DMS53 (cell line): Measurements from ENCODE around the gene PLCG1.
"Not testable (repeated sequence)": the region's sequence is repeated elsewhere in the genome, so short reads cannot be mapped to it uniquely, and the experiment has no call there.

Experiments
- DNase-seq: peaks from one replicate; lab custom pipeline; 2025; lab: John Stamatoyannopoulos, UW

PLCG1 gene

DNA sequence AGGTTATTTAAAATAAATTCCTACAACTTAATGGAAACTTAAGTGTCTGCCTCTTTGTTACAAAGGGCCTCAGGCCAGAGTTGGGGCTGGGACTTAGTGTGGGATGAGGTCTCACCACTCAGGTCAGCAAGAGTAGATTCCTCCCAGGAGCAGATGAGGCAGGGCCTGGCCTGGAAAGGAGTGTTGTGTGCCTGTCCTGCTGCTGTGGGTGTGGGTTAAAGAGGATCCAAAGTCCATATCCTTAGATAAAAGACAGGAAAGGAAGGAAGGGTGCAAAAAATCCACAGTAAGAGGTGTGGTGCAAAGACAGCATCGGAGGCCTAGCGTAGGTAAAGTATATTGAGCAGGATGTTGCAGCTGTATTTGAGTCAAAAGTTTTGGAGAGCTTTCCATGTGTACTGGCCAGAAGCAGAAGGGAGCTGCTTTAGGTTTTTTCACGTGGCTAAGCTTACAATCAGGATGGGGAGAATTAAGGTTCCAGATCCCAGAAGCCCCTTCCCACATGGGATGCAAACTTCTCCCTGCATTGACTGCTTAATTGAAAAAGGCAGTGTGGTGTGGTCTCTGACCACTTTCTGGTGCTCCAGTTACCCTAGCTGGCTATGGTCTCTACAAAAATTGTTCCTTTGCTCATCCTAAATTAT lies 12.8 kb upstream of the PLCG1 start:
- no peak for DNase-seq

DNA sequence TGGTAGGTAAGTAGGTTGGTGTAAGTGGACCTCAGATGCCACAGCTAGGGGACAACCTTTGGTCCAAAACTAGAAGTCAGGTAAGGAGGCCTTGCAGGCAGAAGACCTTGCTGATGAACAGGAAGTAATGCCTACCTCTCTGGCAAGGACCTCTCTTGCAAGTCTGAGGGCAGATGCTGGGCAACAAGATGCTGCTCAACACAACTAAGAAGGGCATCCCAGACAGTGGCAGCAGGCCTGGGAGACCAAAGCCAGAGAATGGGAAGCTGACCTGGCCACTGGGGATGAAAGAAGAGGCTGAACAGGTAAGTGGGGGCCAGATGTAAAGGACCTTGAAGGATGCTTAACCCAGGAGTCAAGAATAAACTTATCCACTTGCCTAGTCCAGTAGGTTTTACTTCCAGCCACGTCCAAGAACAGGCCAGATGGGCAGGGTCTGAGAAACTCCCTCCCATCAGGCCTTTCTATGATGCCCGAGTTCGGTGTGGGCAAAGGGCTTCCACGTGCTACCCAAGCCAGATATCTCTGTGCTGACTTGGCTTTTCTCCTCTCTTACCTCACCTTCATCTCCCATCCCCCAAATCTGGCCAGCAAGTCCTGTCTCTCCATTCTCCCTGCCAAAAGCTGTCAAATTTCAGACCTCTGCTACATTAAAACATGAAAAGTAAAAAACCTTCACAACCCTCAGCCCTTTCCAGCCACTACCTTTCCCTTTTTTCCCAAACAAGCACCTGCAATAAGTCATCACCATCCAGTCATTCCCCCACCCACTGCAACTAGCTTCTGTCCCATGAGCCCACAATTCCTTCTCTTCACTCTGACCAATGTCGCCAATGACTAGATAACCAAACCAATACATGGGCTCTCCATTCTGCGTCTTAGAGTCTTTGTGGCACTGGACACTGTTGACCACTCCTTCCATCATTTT lies 11.5 kb upstream of the PLCG1 start:
- DNase-seq: no peak

DNA sequence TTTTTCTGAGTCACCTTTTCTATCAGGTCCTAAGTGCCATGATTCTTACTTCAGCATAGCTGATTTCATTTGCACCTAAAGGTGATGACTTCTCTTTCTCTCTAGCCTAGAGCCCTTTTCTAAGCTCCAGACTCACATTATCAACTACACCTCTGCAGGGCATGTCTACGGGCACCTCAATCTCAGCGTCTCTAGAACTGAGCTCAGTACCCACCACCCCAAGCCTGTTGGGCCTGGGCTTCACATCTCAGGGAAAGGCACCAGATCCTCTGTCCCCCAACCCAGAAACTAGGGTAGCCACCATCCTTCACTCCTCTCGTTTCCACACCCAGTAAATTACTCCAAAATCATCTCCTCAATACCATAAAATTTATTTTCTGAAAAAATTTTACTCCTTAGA lies 10.6 kb upstream of the PLCG1 start:
- DNase-seq: no peak

DNA sequence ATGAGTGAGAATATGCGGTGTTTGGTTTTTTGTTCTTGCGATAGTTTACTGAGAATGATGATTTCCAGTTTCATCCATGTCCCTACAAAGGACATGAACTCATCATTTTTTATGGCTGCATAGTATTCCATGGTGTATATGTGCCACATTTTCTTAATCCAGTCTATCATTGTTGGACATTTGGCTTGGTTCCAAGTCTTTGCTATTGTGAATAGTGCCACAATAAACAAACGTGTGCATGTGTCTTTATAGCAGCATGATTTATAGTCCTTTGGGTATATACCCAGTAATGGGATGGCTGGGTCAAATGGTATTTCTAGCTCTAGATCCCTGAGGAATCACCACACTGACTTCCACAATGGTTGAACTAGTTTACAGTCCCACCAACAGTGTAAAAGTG lies 9.0 kb upstream of the PLCG1 start:
- DNase-seq: not testable (repeated sequence)

DNA sequence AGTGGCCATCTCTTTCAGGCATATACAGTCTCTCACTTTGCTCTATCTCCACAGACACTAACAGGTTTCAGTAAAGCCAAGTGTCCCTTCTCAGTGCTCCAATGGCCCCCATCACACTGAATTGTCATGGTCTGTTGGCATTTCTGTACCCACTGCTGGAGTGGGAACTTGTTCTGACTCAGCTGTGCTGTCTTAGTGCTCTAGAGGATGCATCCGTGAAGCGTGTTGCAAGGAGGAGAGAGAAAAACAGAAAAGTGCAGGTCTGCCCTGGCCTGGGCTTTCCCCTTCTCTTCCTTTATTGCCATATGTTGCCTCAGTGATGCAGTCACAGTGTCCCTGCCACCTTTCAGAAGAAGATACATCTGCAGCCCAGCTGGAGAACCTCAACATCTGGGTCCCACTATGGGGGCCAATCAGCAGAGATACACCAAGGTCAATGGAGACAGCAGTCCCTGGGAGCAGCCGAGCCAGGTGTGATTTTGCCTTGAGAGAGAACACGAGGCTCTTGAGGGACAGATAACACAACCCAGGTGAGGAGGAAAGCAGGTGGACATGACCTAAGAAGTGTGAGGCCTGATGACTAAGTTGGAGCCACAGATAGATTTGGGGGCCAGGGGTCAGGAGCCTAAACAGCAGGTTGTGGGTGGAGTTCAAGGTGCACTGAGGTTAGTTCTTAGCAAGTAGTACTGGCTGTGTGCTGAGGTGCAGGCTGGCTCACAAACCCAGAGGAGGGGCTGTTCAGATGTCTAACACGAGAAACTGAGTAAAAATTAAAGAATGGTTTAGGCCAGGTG lies 5.6 kb upstream of the PLCG1 start:
- DNase-seq: no peak

DNA sequence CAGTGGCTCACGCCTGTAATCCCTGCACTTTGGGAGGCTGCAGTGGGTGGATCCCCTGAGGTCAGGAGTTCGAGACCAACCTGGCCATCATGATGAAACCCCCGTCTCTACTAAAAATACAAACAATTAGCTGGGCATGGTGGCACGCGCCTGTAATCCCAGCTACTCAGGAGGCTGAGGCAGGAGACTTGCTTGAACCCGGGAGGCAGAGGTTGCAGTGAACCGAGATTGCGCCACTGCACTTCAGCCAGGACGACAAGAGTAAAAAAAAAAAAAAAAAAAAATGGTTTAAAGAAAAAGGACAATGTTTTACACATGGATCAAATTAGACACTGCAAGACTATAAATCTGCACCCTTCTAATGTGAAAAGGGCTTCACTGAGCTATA lies 5.0 kb upstream of the PLCG1 start:
- not testable (repeated sequence) for DNase-seq

DNA sequence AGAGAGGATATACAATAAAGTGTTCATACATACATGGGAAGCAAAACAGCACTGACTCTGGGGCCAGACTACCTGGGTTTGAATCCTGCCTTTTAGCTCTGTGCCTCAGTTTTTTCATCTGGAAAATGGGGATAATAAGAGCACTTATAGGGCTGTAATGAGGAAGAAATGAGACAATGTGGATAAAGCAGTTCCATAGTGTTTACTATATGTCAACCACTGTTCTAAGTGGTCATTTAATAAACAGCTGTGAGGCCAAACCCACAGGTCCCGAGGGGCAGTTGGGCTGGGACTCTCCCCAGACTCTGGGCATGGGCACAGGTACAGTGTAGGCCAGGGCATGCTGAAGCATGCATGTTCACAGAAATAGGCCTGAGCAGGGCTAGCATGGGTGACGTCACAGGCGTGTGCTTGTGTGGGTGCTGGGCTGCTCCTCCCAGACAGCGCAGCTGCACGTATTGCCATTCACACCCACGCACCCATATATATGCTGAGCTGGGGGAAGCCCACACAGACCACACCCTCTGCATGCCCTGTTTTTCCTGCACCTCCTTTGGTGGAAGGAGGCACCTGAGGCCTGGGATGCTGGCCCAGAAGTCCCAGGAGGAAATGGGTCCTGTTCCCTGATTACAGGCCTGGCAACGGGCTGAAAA lies 3.5 kb upstream of the PLCG1 start:
- no peak for DNase-seq

DNA sequence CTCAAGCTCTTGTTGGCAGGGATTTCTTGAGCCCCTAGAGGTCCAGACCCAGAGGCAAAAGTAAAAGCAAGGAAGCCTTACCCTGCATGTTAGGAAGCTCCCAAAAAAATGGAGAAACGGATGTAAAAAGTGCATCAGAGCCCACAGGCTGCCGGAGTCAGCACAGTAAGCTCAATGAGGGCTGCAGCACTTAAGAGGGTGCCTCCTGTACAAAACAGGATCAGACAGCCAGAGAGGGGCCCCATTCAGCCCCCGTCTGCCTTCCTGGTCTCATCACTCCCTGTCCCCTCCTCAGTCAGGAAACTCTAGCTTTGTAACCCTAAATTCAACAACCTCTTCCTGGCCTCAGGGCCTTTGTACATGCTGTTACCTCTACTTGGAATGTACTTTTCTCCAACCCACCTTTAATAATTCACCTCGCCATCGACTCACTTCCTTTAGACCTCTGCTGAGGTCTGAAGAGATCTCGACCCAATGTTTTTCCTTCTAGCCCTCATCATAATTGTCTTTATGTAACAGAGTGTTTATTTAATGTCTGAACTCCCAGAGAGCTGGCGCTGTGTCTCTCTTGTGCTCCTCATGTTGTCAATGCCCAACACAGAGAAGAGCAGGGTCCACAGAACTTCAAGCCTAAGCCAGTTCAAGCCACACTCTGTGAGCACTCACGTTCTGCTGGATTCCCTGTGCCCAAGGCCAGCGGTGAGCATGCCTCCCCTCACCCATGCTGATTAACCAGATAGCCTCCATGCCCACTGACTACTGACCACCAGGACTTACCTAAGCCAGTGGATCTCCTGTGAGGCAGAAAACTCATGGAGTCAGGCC lies 2.8 kb upstream of the PLCG1 start:
- no peak for DNase-seq

DNA sequence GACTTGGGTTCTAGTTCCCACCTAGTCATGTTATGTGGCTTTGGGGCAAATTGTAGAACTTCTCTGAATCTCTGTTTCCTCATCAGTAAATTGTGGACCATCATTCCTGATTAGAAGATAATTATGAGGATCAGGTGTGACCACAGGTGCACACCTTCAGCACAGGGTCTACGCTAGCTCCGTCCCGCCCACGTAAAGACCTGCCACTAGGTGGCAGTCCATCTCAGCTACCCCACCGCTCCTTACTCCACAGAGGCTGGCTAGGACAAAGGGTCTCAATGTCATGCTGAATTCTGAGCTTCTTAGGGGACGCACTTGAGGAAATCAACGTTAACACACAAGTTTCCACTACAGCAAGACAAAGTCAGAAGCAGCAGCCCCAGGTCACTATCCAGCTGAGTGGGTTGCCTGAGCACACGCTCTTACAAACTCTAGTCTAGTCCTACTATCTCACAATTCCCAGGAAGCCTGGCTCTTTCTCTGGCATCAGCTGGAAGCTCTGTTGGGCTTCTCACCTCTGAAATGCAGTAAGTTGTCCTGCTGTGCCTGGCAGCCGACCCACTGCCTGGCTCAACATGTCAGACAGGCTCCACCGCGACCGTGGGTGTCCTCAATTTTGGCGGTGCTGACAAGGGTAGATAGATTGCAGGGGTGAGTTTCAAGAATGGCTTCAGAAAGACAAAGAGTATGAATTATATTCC lies 2.0 kb upstream of the PLCG1 start:
- peak; percentile 76 for DNase-seq

DNA sequence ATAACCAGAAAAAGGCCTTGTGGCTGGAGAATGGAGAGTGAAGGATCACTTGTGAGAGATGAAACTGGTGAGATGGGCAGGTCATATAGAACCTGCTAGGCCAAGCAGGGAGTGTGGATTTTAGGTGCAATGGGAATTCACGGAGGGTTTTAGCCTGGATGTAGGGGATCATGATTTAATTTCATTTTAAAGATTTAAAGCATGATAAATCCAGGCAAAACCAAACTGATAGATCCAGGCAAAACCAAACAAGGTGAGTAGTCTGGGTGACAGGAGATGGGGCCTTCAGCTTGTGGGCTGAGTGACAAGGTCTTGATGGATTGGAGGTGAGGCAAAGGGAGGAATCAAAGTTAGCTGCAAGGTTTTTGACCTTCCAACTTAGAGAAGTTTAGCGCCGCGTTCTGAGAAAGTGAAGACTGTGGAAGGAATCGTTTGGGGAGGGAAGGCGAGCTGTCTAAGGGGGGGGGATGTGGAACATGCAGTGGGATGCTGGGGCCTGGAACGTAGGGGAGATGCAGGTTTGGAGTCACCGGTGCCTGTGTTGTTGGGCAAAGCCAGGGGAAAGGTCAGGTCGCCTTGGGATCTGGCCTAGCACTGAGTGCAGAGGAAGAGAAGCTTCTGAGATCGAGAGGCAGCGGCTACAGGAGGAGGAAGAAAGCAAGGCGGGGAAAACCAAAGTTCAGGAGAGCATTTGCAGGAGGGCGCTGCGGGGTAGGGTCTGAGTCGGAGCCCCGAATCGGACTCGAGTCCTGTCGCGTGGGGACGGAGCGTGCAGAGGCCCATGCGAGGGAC lies 1.3 kb upstream of the PLCG1 start:
- DNase-seq: peak; percentile 32

DNA sequence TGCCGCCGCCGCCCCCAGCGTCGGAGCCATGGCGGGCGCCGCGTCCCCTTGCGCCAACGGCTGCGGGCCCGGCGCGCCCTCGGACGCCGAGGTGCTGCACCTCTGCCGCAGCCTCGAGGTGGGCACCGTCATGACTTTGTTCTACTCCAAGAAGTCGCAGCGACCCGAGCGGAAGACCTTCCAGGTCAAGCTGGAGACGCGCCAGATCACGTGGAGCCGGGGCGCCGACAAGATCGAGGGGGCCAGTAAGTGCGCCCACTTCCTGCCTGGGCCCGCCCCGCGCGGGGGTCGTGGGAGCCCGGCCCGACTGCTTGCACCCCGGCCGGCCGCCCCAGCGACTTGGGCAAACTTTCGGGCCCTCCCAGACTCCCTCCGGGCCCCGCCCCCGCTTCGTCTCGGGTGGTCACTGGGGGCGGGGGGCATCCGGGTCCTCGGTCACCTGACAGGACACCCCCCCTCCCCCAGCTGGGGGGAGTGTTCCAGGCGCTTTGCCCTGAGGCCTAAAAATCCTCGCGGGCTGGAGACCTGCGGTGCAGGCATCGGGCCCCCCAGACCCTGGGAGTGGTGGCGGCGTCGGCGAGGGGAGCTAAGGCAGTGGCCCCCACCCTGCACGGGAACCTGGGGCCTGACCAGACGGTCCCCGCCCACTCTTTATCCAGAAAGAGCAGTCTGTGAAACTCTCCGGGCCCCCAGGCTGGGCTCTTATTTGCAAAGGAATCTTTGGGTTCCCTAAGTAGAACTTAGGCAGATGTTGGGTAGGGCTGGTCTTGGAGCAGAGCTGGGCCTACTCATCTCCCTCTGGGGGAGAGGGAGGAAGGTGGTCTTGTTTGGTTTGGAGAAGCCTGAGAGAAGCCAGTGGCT lies 501 bp downstream of the PLCG1 start:
- DNase-seq: peak; percentile 73

DNA sequence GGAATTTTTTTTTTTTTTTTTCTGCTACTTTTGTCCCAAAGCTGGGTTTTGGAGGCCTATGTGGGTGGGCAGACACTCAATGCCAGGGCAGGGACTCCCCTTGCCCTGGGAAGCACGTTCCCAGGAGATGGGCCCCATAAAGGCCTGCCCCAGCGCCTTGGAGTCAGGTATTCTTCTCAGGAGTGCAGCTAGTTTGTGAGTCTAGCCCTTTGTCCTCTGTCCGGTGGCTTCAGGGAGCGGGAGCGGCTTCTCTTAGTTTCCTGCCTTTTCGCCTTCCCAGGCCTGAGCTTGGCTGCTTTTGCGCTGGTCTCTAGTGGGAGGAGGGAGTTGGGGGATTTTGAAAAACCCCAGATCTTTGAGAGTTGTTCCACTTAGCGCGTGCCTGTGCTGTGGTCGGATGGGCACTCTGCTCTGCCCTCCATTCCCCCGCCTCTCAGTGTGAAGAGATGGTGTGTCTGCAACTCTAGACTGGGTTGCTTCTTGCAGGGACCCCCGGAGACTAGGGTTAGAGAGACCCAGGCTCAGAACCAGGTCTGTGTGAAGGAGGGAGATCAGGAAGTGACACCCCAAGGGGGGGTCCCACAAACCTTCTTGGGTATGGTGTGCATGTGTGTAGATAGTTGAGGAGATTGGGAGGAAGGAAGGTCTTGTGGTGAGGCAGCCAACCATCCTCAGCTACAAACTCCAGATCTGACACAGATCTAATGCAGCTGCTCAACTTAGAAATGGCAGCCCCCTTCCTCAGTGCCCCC lies 1.3 kb downstream of the PLCG1 start:
- peak; percentile 25 for DNase-seq

DNA sequence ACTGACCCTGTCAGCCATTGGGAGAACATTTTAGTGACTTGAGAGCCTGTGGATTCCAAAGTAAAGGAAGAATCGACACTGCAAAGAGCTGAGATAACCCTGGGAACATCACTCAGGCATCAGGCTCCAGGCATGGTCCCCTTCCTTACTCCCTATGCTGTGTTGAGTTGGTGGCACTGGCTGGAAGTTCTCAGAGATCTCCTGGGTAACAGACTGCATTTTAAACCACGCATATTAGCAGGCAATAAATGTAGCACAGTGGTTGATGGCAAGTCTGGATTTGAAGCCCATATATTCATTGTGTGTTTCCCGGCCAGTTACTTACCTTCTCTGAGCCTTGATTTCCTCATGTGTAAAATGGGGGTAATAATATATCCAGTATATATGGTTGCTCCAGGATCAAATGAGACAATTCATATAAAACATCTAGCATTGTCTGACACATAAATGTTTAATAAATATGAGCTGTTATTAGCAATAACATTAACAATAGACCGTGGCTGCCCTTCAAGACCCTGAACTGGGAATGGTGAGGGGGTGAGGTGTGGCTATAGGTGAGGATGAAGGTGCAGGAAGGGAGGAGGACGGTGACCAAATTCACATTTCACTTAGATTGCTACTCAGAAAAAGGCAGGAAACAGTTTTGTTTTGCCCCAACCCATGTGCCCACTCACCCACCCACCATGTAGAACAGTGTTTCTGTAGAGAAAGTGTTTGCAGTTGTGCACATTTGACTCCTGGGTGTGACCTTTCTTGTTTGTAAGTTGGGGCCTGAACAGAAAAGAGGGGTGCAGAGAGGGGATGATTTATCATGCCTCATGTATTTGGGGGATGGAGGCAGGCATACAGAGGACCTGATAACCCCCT lies 2.1 kb downstream of the PLCG1 start:
- no peak for DNase-seq

DNA sequence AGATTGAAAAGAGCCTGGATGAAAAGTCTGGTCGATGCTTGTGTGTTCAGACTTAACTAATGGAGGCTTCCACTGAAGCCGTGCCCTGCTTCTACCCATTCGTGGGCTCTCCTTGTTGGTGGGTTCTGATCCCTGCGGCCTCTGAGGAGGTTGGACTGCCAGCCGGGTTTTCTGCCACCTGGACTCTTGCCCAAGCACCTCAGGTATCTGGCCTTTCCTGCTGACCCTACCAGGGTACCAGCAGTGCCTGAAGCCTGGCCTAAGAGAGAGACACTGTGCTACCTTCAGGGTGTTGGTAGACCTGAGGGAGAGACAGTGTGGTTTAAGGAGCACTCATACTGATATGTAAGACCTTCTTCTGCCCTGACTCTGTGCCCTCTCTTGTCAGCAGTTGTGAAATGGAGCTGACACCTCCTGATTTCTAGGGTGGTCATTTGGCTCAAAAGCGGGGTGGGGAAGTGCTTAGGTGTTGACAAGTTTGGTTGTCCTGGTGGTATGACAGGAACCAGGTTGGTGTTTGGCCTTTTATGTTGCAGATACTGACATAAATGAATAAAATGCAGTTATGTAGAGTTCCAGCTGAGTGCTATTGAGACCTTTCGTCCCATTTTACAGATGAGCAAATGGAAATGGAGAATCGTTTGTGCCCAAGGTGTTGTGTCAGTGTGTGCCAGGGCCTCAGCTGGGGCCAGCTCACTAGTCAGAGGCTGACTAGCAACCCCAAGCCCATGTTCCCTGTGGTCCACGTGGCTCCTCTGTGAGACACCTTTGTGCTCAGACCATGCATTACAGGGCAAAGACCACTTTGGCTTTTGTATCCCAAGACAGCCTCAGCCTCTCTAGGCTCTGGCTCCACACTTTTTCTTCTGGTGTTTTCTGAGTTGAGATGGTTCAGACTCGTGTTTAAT lies 3.1 kb downstream of the PLCG1 start:
- DNase-seq: no peak

DNA sequence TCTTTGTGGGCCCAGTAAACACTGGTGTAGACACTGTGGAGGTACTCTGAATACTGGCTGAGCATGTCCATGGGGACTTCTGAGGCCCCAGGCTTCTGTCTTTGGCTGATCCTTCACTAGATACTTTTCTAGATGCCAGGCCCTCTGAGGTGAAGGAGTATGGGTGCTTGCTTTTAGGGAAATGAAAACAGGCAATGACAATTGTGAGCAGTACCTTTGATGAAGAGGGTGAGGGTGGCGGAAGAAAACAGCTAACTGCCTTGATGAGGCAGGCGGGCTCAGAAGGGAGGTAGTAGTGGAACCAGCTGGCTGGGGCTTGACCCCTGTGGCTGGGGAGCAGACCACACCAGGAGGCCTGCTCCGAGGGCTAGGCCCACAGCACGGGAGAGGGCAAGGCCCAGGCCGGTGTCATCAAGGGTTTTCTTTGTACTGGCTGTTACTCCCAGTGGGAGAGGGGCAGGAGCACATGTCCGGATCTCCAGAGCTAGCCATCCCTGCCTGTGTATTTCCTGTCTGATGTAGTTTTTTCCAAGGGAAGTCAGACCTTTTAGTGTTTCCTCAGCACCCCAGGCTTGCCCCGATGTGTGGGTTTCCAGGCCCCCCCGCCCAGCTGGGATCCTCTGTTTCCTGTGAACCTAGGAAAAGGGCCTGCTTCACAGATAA lies 3.9 kb downstream of the PLCG1 start:
- no peak for DNase-seq

DNA sequence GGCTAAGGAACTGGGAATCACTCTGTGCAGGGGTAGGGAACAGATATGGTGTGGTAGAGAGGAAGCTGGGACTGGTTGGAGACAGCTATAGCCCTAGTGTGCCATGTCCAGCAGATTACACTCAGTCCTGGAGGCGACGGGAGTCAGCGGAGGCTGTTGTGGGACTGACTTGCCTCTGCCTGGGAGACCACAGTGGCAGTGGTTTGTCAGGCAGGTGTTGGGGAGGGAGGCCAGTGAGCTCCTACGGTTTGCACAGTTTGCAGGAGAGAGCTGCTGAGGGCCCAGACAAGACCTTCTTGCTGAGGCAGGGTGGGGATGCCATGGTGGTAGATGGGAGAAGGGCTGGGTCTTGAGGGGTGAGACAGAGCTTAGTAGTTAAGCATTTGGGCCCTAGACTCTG lies 4.9 kb downstream of the PLCG1 start:
- DNase-seq: no peak
